HG02870 (cell line): Measurements from ENCODE around the gene DUOXA1.

ENCODE experiments used
- ATAC-seq: cut with Tn5 transposase; IDR thresholded peaks from one replicate; pipeline ENCODE4 v1.9.1; 2021; ENCODE audit warnings: mild to moderate bottlenecking, moderate library complexity; ENCODE audit not compliant: unreplicated experiment

DUOXA1 gene

GRCh38 chr15:45129651-45130129, at the start of gene DUOXA1, which contains the start of gene DUOX1:
Gene DUOXA1, minus strand, starts transcription at chr15:45129879. Its CDS starts 6,865 bp downstream, at chr15:45123014.
Gene DUOX1, plus strand, starts transcription at chr15:45129994. Its CDS starts 1,973 bp downstream, at chr15:45131967.
- ATAC-seq = no peak

- no peak for ATAC-seq
Measured at GRCh38 chr15:45177285-45177684, 47.6 kb upstream of the DUOXA1 start.

- no peak for ATAC-seq
Measured at GRCh38 chr15:45174577-45174976, 44.9 kb upstream of the DUOXA1 start.

GRCh38 chr15:45174069-45174468, 44.4 kb upstream of the DUOXA1 start:
- no peak for ATAC-seq

- ATAC-seq = no peak
Measured at GRCh38 chr15:45171912-45172311, 42.2 kb upstream of the DUOXA1 start.

GRCh38 chr15:45169608-45170480, 40.2 kb upstream of the DUOXA1 start:
- no peak for ATAC-seq

GRCh38 chr15:45168751-45169551, 39.3 kb upstream of the DUOXA1 start:
- no peak for ATAC-seq

- no peak for ATAC-seq
Measured at GRCh38 chr15:45168286-45168685, 38.6 kb upstream of the DUOXA1 start.

GRCh38 chr15:45167631-45168205, 38.0 kb upstream of the DUOXA1 start:
- no peak for ATAC-seq

GRCh38 chr15:45166834-45167630, 37.4 kb upstream of the DUOXA1 start:
- peak; percentile 91 for ATAC-seq

- ATAC-seq = no peak
Measured at GRCh38 chr15:45165536-45165935, 35.9 kb upstream of the DUOXA1 start.

GRCh38 chr15:45164914-45165313, 35.2 kb upstream of the DUOXA1 start:
- no peak for ATAC-seq

- no peak for ATAC-seq
Measured at GRCh38 chr15:45163508-45163856, 33.8 kb upstream of the DUOXA1 start.

GRCh38 chr15:45162771-45163507, 33.3 kb upstream of the DUOXA1 start:
- no peak for ATAC-seq

- ATAC-seq = no peak
Measured at GRCh38 chr15:45161666-45162065, 32.0 kb upstream of the DUOXA1 start.

GRCh38 chr15:45157974-45158373, 28.3 kb upstream of the DUOXA1 start:
- no peak for ATAC-seq

- no peak for ATAC-seq
Measured at GRCh38 chr15:45156744-45157455, 27.2 kb upstream of the DUOXA1 start.

- ATAC-seq = no peak
Measured at GRCh38 chr15:45155739-45156138, 26.1 kb upstream of the DUOXA1 start.
